ENCODE measurements around the gene AOPEP.

DNA sequence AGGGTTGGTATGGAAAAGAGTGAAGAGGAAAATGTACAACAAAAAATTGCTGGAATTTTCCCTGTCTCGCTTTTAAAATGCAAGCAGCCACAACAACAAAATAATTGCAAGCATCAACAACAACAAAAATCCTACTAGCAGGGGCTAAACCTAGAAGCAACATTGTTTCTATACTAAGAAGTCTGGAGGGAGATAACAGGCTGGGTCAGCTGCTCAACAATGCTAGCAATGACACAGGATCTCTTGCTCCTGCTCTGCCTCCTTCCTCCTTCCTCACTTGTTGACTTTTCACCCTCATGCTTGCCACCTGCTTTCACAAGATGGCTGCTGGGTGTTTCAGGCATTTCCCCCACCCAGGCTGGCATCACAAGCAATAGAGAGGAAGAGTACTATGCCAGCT is 7.6 kb upstream of the AOPEP start:
- TF ChIP-seq, protein P1, sequence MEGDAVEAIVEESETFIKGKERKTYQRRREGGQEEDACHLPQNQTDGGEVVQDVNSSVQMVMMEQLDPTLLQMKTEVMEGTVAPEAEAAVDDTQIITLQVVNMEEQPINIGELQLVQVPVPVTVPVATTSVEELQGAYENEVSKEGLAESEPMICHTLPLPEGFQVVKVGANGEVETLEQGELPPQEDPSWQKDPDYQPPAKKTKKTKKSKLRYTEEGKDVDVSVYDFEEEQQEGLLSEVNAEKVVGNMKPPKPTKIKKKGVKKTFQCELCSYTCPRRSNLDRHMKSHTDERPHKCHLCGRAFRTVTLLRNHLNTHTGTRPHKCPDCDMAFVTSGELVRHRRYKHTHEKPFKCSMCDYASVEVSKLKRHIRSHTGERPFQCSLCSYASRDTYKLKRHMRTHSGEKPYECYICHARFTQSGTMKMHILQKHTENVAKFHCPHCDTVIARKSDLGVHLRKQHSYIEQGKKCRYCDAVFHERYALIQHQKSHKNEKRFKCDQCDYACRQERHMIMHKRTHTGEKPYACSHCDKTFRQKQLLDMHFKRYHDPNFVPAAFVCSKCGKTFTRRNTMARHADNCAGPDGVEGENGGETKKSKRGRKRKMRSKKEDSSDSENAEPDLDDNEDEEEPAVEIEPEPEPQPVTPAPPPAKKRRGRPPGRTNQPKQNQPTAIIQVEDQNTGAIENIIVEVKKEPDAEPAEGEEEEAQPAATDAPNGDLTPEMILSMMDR (IDR thresholded peaks at IDR 0.05), result no peak
- TF ChIP-seq POLR2A (IDR thresholded peaks at IDR 0.05), result no peak
